ENCODE results near the gene C1GALT1. TPM values are rescaled to one million over a fixed set of nuclear protein-coding genes. Genes with fewer than 3 reads are reported as not detected.

The C1GALT1 gene
- total RNA-seq, 4 donors from 2014 or later = 22.6 to 57.5 (median 29.5) TPM

- 95 to 98% methylated on average over 2 of the region's 2 CpGs for WGBS, 2 donors
- no peak for TF ChIP-seq POLR2A (IDR thresholded peaks at IDR 0.05)
- no peak for DNase-seq (ENCODE audit: low spot score in 2 of 2)
Observed at GRCh38 chr7:7178081-7178480, 4.3 kb upstream of the C1GALT1 start.

GRCh38 chr7:7178906-7179305 lies 3.4 kb upstream of the C1GALT1 start:
- DNase-seq (ENCODE audit: low spot score in 2 of 2) = no peak
- Histone ChIP-seq H3K4me1 (peaks cover 0 to 15% (median 6%) of the 10 kb centered on the region in 4 donors), H3K27me3 (no peaks in the 10 kb centered on the region), H3K27ac (no peak overlapping the region), H3K36me3 (no peaks in the 10 kb centered on the region), H3K4me3 (no peak overlapping the region), H3K9me3 (peaks cover 0 to 10% (median 0%) of the 10 kb centered on the region in 4 donors)
- TF ChIP-seq CTCF (IDR thresholded peaks at IDR 0.05) (no peak), POLR2A (IDR thresholded peaks at IDR 0.05) (no peak), EP300 (IDR thresholded peaks at IDR 0.05) (no peak)
- WGBS, 2 donors = 63 to 94% methylated on average over 1 of the region's 1 CpG

More at GRCh38 chr7:7178081-7178480, 4.3 kb upstream of the C1GALT1 start:
- H3K4me3 ChIP-seq = no peak overlapping the region
- H3K27me3 ChIP-seq = no peaks in the 10 kb centered on the region
- H3K36me3 ChIP-seq = no peaks in the 10 kb centered on the region
- no peak overlapping the region for H3K27ac ChIP-seq
- peaks cover 0 to 10% (median 0%) of the 10 kb centered on the region in 4 donors for H3K9me3 ChIP-seq
- H3K4me1 ChIP-seq = peaks cover 0 to 9% (median 2%) of the 10 kb centered on the region in 4 donors

- Histone ChIP-seq H3K4me3 (peak overlapping the region in 3 of 4 donors; percentile 31 to 98 (median 76)), H3K27ac (peak overlapping the region; percentile 91 to 99 (median 92)), H3K9me3 (no peaks in the 10 kb centered on the region), H3K4me1 (peaks cover 0 to 29% (median 14%) of the 10 kb centered on the region in 4 donors), H3K36me3 (no peaks in the 10 kb centered on the region), H3K27me3 (no peaks in the 10 kb centered on the region)
- WGBS, 2 donors = 88 to 90% methylated on average over 8 of the region's 8 CpGs
- no peak for DNase-seq (ENCODE audit: low spot score in 2 of 2)
- TF ChIP-seq EP300 (IDR thresholded peaks at IDR 0.05) (no peak), POLR2A (IDR thresholded peaks at IDR 0.05) (no peak), CTCF (IDR thresholded peaks at IDR 0.05) (no peak)
Observed at GRCh38 chr7:7180725-7181449, 1.5 kb upstream of the C1GALT1 start.

GRCh38 chr7:7181519-7182155 lies 707 bp upstream of the C1GALT1 start:
- peak overlapping the region; percentile 31 to 98 (median 74) for H3K4me3 ChIP-seq
- TF ChIP-seq EP300 (IDR thresholded peaks at IDR 0.05) (no peak), CTCF (IDR thresholded peaks at IDR 0.05) (no peak), POLR2A (IDR thresholded peaks at IDR 0.05) (no peak)
- H3K4me1 ChIP-seq = peaks cover 0 to 29% (median 14%) of the 10 kb centered on the region in 4 donors
- H3K27me3 ChIP-seq = no peaks in the 10 kb centered on the region
- no peaks in the 10 kb centered on the region for H3K9me3 ChIP-seq
- DNase-seq (ENCODE audit: low spot score in 2 of 2) = peak in 1 of 2 donors; percentile 29
- 1% methylated on average over 12 of the region's 12 CpGs for WGBS, 2 donors
- peak overlapping the region; percentile 91 to 99 (median 92) for H3K27ac ChIP-seq
- no peaks in the 10 kb centered on the region for H3K36me3 ChIP-seq

GRCh38 chr7:7183061-7183837 lies 905 bp downstream of the C1GALT1 start:
- 2 to 4% methylated on average over 12 to 22 of the region's 44 CpGs for WGBS, 2 donors
- peak overlapping the region; percentile 92 to 99 (median 94) for H3K27ac ChIP-seq
- peak in 1 of 2 donors; percentile 16 for DNase-seq (ENCODE audit: low spot score in 2 of 2)

More at GRCh38 chr7:7183061-7183837, 905 bp downstream of the C1GALT1 start:
- TF ChIP-seq CTCF (IDR thresholded peaks at IDR 0.05) = no peak
- H3K9me3 ChIP-seq = no peaks in the 10 kb centered on the region
- H3K4me1 ChIP-seq = peaks cover 0 to 29% (median 14%) of the 10 kb centered on the region in 4 donors
- H3K27me3 ChIP-seq = no peaks in the 10 kb centered on the region
- peak overlapping the region; percentile 71 to 98 (median 78) for H3K4me3 ChIP-seq
- H3K36me3 ChIP-seq = no peaks in the 10 kb centered on the region

Data from tibial nerve (tissue), 4 donors.